Activated CD8-positive, alpha-beta T cell treated with anti-CD3 and anti-CD28 coated beads for 36 hours (primary cell): ENCODE results near the gene PRSS33. TPM values are rescaled to one million over a fixed set of nuclear protein-coding genes. Genes with fewer than 3 reads are reported as not detected.

Experiments used
- ATAC-seq: fragments of 200-7000 bp; cut with Tn5 transposase; one replicate; pipeline ENCODE4 v1.10.0; 2021; ENCODE audit warnings: mild to moderate bottlenecking, moderate library complexity
- CTCF ChIA-PET: fragments of 350-600 bp; sonication (Branson Sonifier 250); formaldehyde crosslinking; loops from one replicate; lab custom pipeline; 2021; ENCODE audit warnings: antibody characterized with exemption; lab: Charles Lee
- POLR2A ChIA-PET: fragments of 350-600 bp; sonication (Branson Sonifier 250); formaldehyde crosslinking; loops from one replicate; lab custom pipeline; 2021; ENCODE audit warnings: antibody characterized with exemption; lab: Charles Lee
- DNase-seq: peaks from one replicate; pipeline ENCODE4 v3.0.0-alpha.2; 2020
- H3K27ac Mint-ChIP-seq: one replicate; pipeline ENCODE4 v1.8.0; 2021; ENCODE audit warnings: mild to moderate bottlenecking, mixed read lengths
- H3K27me3 Mint-ChIP-seq: one replicate; pipeline ENCODE4 v1.8.0; 2021; ENCODE audit warnings: mixed read lengths
- H3K36me3 Mint-ChIP-seq: one replicate; pipeline ENCODE4 v1.8.0; 2021; ENCODE audit warnings: low read depth, mixed read lengths
- H3K4me1 Mint-ChIP-seq: one replicate; pipeline ENCODE4 v1.8.0; 2021; ENCODE audit warnings: low read depth, mixed read lengths
- H3K4me3 Mint-ChIP-seq: one replicate; pipeline ENCODE4 v1.8.0; 2021; ENCODE audit warnings: mild to moderate bottlenecking, moderate library complexity, mixed read lengths
- H3K9me3 Mint-ChIP-seq: one replicate; pipeline ENCODE4 v1.8.0; 2021; ENCODE audit warnings: mixed read lengths
- CTCF ChIP-seq: fragments of 200-600 bp; IDR thresholded peaks from one replicate; pipeline ENCODE4 v1.8.0; 2022; ENCODE audit warnings: antibody characterized with exemption, mild to moderate bottlenecking
- intact Hi-C: fragments of 100-400 bp; cut with micrococcal nuclease; formaldehyde crosslinking; loops from one replicate; pipeline ENCODE4 v1.10.0; 2022
- total RNA-seq, 2 experiments: library from RNA; stranded (reverse); gene quantifications; one replicate each; pipeline ENCODE4 v1.2.3, GENCODE V29; 2021

The PRSS33 gene
- total RNA-seq, 2 experiments from 2014 or later, result 0.29 TPM; not detected in 1

GRCh38 chr16:2743007-2743810 is 44.2 kb downstream of the PRSS33 start:
- Mint-ChIP-seq H3K36me3 (no peaks in the 10 kb centered on the region), H3K4me1 (no peaks in the 10 kb centered on the region), H3K9me3 (no peaks in the 10 kb centered on the region), H3K27me3 (no peaks in the 10 kb centered on the region), H3K4me3 (no peak overlapping the region), H3K27ac (no peak overlapping the region)
- no peak for ATAC-seq
- ChIA-PET POLR2A (interaction anchor here (1.0 kb wide), 1 partner anchor 8 kb away, joined by 5 read pairs; the partner anchor contains the start of gene SRRM2), CTCF (no interaction called here)
- no peak for TF ChIP-seq CTCF
- no peak for DNase-seq
- intact Hi-C loops, result no loop called here

GRCh38 chr16:2742323-2743006 is 44.9 kb downstream of the PRSS33 start:
- CTCF ChIA-PET, result no interaction called here
- Mint-ChIP-seq H3K4me1 (no peaks in the 10 kb centered on the region), H3K27ac (no peak overlapping the region), H3K36me3 (no peaks in the 10 kb centered on the region), H3K27me3 (no peaks in the 10 kb centered on the region), H3K9me3 (no peaks in the 10 kb centered on the region), H3K4me3 (no peak overlapping the region)
- DNase-seq, result no peak
- no peak for ATAC-seq
- POLR2A ChIA-PET, result interaction anchor here (1.0 to 1.1 kb wide), 4 partner anchors 9 to 24 kb away, joined by 3 to 5 read pairs (median 3); partner anchors contain the start of gene SRRM2
- TF ChIP-seq CTCF, result no peak
- intact Hi-C loops, result no loop called here

GRCh38 chr16:2741168-2741567 is 46.2 kb downstream of the PRSS33 start:
- CTCF ChIA-PET, result no interaction called here
- ATAC-seq (no peak), DNase-seq (no peak)
- H3K27me3 Mint-ChIP-seq, result no peaks in the 10 kb centered on the region
- no peaks in the 10 kb centered on the region for H3K9me3 Mint-ChIP-seq
- H3K4me3 Mint-ChIP-seq, result no peak overlapping the region
- H3K4me1 Mint-ChIP-seq, result no peaks in the 10 kb centered on the region
- no peak overlapping the region for H3K27ac Mint-ChIP-seq
- TF ChIP-seq CTCF, result no peak
- POLR2A ChIA-PET, result interaction anchor here (0.6 to 1.3 kb wide), 5 partner anchors 10 to 25 kb away, joined by 3 read pairs; partner anchors contain the start of gene SRRM2
- no peaks in the 10 kb centered on the region for H3K36me3 Mint-ChIP-seq
- intact Hi-C loops, result no loop called here

- H3K9me3 Mint-ChIP-seq, result no peaks in the 10 kb centered on the region
- intact Hi-C loops, result no loop called here
- no peaks in the 10 kb centered on the region for H3K36me3 Mint-ChIP-seq
- H3K4me1 Mint-ChIP-seq, result no peaks in the 10 kb centered on the region
- no peaks in the 10 kb centered on the region for H3K27me3 Mint-ChIP-seq
- no peak for DNase-seq
- no peak overlapping the region for H3K27ac Mint-ChIP-seq
- POLR2A ChIA-PET, result interaction anchor here (1.0 to 1.3 kb wide), 2 partner anchors 11 kb away, joined by 3 read pairs; no protein-coding TSS in a partner anchor
- ATAC-seq, result no peak
- H3K4me3 Mint-ChIP-seq, result no peak overlapping the region
- TF ChIP-seq CTCF, result no peak
- CTCF ChIA-PET, result no interaction called here
These were observed 46.9 kb downstream of the PRSS33 start for GRCh38 chr16:2740476-2740875.
